GM18508 (cell line): ENCODE data around the gene MAPK14.
"Not testable (repeated sequence)": the region's sequence is repeated elsewhere in the genome, so short reads cannot be mapped to it uniquely, and the experiment has no call there.

Experiments
- ATAC-seq: cut with Tn5 transposase; IDR thresholded peaks from one replicate; pipeline ENCODE4 v1.9.1; 2021; ENCODE audit warnings: moderate number of reproducible peaks; ENCODE audit not compliant: insufficient read depth, unreplicated experiment

The MAPK14 gene

GRCh38 chr6:36120018-36120417 lies 92.4 kb downstream of the MAPK14 start:
- ATAC-seq, result no peak

GRCh38 chr6:36120539-36120938 lies 92.9 kb downstream of the MAPK14 start:
- no peak for ATAC-seq

- no peak for ATAC-seq
Measured at GRCh38 chr6:36120979-36121786, 93.6 kb downstream of the MAPK14 start.

GRCh38 chr6:36121787-36122494 lies 94.3 kb downstream of the MAPK14 start:
- ATAC-seq, result no peak

- no peak for ATAC-seq
Measured at GRCh38 chr6:36122495-36123269, 95.1 kb downstream of the MAPK14 start.

DNA sequence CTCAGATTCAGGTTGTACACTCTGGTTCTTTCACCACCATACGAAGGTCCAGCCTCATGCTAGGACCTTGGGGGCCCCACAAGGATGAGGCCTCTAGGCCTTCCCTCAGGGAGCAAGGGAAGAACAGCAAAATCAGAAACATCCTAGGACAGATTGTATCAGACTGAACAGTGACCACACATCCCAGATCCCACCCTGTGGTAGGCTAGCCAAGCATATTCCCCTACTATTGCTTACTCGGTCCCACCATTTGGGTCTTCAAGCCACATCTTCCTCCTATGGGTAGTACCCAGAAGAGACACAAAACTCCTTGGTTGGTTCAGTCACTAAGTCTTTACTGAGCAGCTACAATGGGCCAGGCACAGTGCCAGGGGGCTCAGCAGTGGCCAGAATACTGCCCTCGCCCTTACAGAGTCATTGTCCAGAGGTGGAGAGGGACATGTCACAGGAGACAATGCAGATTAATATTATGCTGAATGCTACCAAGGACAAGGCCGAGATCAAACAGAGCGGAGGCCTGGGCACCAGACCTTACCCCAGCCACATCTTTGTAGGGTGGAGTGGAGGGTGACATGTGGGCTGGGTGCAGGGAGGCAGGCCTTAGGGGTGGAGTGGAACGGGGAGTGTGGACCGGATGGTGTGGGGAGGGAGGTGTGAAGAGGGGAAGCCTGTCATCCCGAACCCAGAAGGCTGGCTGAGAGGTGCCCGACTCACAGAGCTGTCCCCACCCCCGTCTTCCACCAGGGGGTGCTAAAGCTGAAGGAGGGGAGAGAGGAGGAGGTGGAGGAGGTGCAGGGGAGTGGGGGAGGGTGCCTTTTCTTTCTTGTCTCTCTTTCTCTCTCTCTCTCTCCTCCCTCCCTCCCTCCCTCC lies 95.9 kb downstream of the MAPK14 start:
- ATAC-seq, result no peak

DNA sequence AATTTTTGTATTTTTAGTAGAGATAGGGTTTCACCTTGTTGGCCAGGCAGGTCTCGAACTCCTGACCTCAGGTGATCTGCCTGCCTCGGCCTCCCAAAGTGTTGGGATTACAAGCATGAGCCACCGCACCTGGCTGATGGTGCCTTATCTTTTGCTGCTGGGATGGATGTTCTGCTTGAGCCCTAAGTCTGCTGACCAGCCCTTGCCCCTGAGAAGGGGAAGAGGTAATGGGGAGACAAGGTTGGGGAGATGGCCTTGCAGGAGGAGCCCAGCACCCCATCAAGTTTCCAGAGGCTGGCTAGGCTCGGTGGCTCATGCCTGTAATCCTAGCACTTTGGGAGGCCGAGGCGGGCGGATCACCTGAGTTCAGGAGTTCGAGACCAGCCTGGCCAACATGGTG lies 96.7 kb downstream of the MAPK14 start:
- ATAC-seq, result not testable (repeated sequence)

- ATAC-seq, result no peak
Measured at GRCh38 chr6:36124881-36125280, 97.3 kb downstream of the MAPK14 start.

DNA sequence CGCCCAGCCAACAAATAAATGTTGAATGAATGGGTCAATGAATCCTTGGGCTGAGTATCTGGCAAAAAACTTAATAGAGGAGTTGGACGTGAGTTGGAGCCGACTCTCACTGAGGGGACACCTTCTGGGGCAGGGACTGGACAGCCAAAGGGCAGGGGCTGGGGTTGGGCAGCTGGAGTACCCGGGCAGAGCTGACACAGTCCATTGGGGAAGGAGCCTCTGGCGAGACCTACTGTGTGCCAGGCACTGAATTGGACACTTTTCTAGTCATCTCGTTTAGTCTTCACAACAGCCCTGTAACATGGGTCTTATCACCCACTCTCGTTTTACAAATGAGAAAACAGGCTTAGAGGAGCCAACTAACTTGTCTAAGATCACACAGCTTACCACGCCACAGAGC lies 98.0 kb downstream of the MAPK14 start:
- no peak for ATAC-seq

- ATAC-seq, result no peak
Measured at GRCh38 chr6:36126121-36126520, 98.5 kb downstream of the MAPK14 start.

GRCh38 chr6:36126553-36127458 lies 99.2 kb downstream of the MAPK14 start:
- ATAC-seq, result no peak

- no peak for ATAC-seq
Measured at GRCh38 chr6:36127462-36128016, 99.9 kb downstream of the MAPK14 start.

DNA sequence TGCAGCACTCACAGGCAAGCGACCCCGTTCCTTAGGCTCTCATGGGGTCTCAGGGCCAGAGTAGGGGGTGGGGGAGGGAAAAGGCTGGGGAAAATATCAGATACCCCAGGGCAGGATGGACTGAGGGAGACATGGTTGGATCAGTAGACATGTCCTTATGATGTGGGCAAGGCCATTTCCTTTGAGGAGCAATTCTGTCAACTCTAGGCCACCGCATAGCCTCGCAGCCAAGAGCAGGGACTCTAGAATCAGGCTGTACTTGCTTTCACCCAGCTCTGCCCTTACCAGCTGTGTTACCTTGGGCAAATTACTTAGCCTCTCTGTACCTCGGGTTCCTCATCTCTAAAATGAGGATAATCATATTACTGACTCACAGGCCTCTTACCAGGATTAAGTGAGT lies 100.5 kb downstream of the MAPK14 start:
- no peak for ATAC-seq

DNA sequence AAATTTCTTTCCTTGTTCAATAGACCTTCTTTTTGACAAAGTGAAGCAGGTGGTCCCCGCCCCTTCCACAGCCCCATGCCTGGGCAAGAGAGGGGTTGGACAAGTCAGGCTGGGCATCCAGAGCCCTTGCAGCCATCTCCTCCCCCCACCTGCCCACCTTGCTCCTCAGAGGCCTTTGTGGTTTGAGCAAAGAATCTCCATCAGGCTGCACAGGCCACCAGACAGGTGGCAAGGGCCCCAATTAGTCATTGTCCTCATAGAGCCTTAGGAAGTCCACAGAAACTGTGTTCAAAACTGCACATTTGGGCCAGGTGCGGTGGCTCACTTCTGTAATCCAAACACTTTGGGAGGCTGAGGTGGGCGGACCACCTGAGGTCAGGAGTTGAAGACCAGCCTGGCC lies 101.2 kb downstream of the MAPK14 start:
- no peak for ATAC-seq

DNA sequence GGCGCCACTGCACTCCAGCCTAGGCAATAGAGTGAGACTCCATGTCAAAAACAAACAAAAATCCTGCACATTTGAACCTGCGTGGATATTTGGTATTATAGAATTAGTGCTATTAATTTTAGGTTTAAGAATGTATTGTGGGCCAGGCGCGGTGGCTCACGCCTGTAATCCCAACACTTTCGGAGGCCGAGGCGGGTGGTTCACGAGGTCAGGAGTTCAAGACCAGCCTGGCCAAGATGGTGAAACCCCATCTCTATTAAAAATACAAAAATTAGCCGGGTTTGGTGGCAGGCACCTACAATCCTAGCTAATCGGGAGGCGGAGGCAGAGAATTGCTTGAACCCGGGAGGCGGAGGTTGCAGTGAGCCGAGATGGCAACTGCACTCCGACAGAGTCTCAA lies 101.7 kb downstream of the MAPK14 start:
- ATAC-seq, result not testable (repeated sequence)

- ATAC-seq, result no peak
Measured at GRCh38 chr6:36129941-36130666, 102.5 kb downstream of the MAPK14 start, which contains the start of gene MAPK13. TSS of gene MAPK13 (plus strand) at chr6:36130513. CDS start at chr6:36130583, 70 bp downstream.

- ATAC-seq, result no peak
Measured at GRCh38 chr6:36130667-36131510, 103.3 kb downstream of the MAPK14 start.
